K562 (cell line): ENCODE measurements around the gene STEAP3. TPM values are rescaled to one million over a fixed set of nuclear protein-coding genes. Genes with fewer than 3 reads are reported as not detected.
A peak's percentile ranks its signal among the peaks of the same experiment; 100 is the strongest.

ENCODE experiments used
- ATAC-seq: fragments of 200-7000 bp; cut with Tn5 transposase; 3 replicates; pipeline ENCODE4 v1.9.1; 2020; ENCODE audit warnings: moderate library complexity
- BruUV-seq: library from RNA; stranded (reverse); fragments of 400-500 nt; replicated peaks from 2 replicates; lab custom pipeline; 2021; lab: Mats Ljungman, UMichigan
- CTCF ChIA-PET: fragments of 300-600 bp; formaldehyde crosslinking; extraction: SDS; loops from one replicate; lab custom pipeline; 2021; ENCODE audit warnings: low intra/inter-chr PET ratio; lab: Yijun Ruan, JAX
- POLR2A ChIA-PET: fragments of 300-600, 350-650 bp; sonication (Branson Sonifier 250); formaldehyde crosslinking; extraction: SDS; loops from one replicate; lab custom pipeline; 2021; ENCODE audit warnings: antibody characterized with exemption, inconsistent platforms; lab: Yijun Ruan, JAX
- DNase-seq, 4 experiments: peaks; one replicate each; pipeline versions ENCODE4 v3.0.0 to v3.0.0-alpha.2; 2011 to 2018; ENCODE audit warnings: low spot score in 3 of 4, mixed read lengths in 3 of 4; ENCODE audit errors: extremely low read depth in 1 of 4
- FAIRE-seq: peaks from 2 replicates; lab custom pipeline; 2011; peaks lifted over from hg19 to GRCh38; lab: Jason Lieb, UNC
- H2AFZ ChIP-seq: 2 replicates; pipeline ENCODE4 v1.6.0; 2011; ENCODE audit warnings: low read depth, low read length, control low read depth, inconsistent platforms
- H3K27ac ChIP-seq: fragments of 200-600 bp; 3 replicates; pipeline ENCODE4 v1.8.0; 2011; ENCODE audit warnings: low read depth, mild to moderate bottlenecking, control low read depth, inconsistent platforms, low read length, moderate library complexity, mixed read lengths; ENCODE audit errors: extremely low read depth
- H3K27me3 ChIP-seq, 2 experiments: fragments of 300-600 bp in 1 of 2; 2 replicates in 1 of 2; 3 replicates in 1 of 2; pipeline versions ENCODE4 v1.6.0 to v1.8.0; 2011; ENCODE audit warnings: inconsistent platforms in 2 of 2, low read length in 2 of 2, mild to moderate bottlenecking in 1 of 2, mixed read lengths in 1 of 2, moderate library complexity in 1 of 2; ENCODE audit not compliant: control insufficient read depth in 2 of 2, insufficient read depth in 2 of 2
- H3K36me3 ChIP-seq: fragments of 300-600 bp; 3 replicates; pipeline ENCODE4 v1.8.0; 2011; ENCODE audit warnings: mild to moderate bottlenecking, low read length, inconsistent platforms; ENCODE audit not compliant: control insufficient read depth, insufficient read depth
- H3K4me1 ChIP-seq, 2 experiments: fragments of 200-600 bp in 1 of 2; replicated peaks in 1 of 2; 2 replicates in 1 of 2; 3 replicates in 1 of 2; pipeline versions ENCODE4 v1.5.1 to v1.8.0; 2011; ENCODE audit warnings: inconsistent platforms in 2 of 2, low read length in 2 of 2, mild to moderate bottlenecking in 1 of 2, mixed read lengths in 1 of 2, moderate library complexity in 1 of 2; ENCODE audit not compliant: control insufficient read depth in 2 of 2, insufficient read depth in 2 of 2
- H3K4me2 ChIP-seq: 2 replicates; pipeline ENCODE4 v1.6.1; 2011; ENCODE audit warnings: low read length, control low read depth, inconsistent platforms, mixed read lengths; ENCODE audit not compliant: insufficient read depth
- H3K4me3 ChIP-seq: fragments of 200-600 bp; sonication (generic), shearing (Covaris generic); 2 replicates; pipeline ENCODE4 v1.5.1; 2016; ENCODE audit warnings: control low read depth, inconsistent platforms
- H3K79me2 ChIP-seq: fragments of 200-600 bp; 3 replicates; pipeline ENCODE4 v1.8.0; 2011; ENCODE audit warnings: low read length, inconsistent platforms; ENCODE audit not compliant: control insufficient read depth, insufficient read depth
- H3K9ac ChIP-seq, 2 experiments: 2 replicates each; pipeline versions ENCODE4 v1.6.0 to v1.6.1; 2011; ENCODE audit warnings: low read depth in 2 of 2, low read length in 2 of 2, control low read depth in 1 of 2, inconsistent platforms in 1 of 2, mild to moderate bottlenecking in 1 of 2, mixed read lengths in 1 of 2; ENCODE audit not compliant: insufficient read depth in 1 of 2
- H3K9me1 ChIP-seq: one replicate; pipeline ENCODE4 v1.6.0; 2011; ENCODE audit warnings: inconsistent platforms, mild to moderate bottlenecking, low read length, moderate library complexity; ENCODE audit not compliant: control insufficient read depth, insufficient read depth
- H3K9me3 ChIP-seq: replicated peaks from 2 replicates; pipeline ENCODE4 v1.5.1; 2011; ENCODE audit warnings: low read depth, low read length, inconsistent platforms; ENCODE audit not compliant: control insufficient read depth, insufficient read depth
- H4K20me1 ChIP-seq: replicated peaks from 2 replicates; pipeline ENCODE4 v1.6.1; 2011; ENCODE audit warnings: low read length, inconsistent platforms, mixed read lengths; ENCODE audit not compliant: control insufficient read depth, insufficient read depth
- ELF2 ChIP-seq: fragments of 250-450 bp; sonication (Bioruptor Pico); IDR thresholded peaks from 2 replicates; pipeline ENCODE4 v1.5.0; 2021; ENCODE audit warnings: mild to moderate bottlenecking
- MEIS2 ChIP-seq: fragments of 450-650 bp; IDR thresholded peaks from 2 replicates; pipeline ENCODE4 v1.6.1; 2014; ENCODE audit warnings: mild to moderate bottlenecking; ENCODE audit not compliant: partially characterized antibody
- MIER1 ChIP-seq: fragments of 450-650 bp; IDR thresholded peaks from 2 replicates; pipeline ENCODE4 v1.6.1; 2016; ENCODE audit warnings: antibody characterized with exemption, mild to moderate bottlenecking, low read depth
- NCOA6 ChIP-seq: fragments of 450-650 bp; IDR thresholded peaks from 2 replicates; pipeline ENCODE4 v1.6.1; 2017; ENCODE audit warnings: mild to moderate bottlenecking
- POLR2G ChIP-seq: fragments of 200-400 bp; formaldehyde crosslinking; IDR thresholded peaks from 2 replicates; pipeline ENCODE4 v1.6.1; 2017; ENCODE audit warnings: low read depth, mild to moderate bottlenecking, antibody characterized with exemption, low read length, moderate library complexity
- RBBP5 ChIP-seq: fragments of 200-600 bp; sonication (generic); IDR thresholded peaks from 2 replicates; pipeline ENCODE4 v1.6.1; 2012; ENCODE audit warnings: borderline replicate concordance, mild to moderate bottlenecking, low read length, control low read depth, inconsistent platforms; ENCODE audit not compliant: insufficient read depth, poor library complexity, severe bottlenecking
- SAP30 ChIP-seq: fragments of 200-600 bp; sonication (generic); IDR thresholded peaks from 2 replicates; pipeline ENCODE4 v1.6.1; 2012; ENCODE audit warnings: borderline replicate concordance, low read depth, mild to moderate bottlenecking, moderate library complexity, low read length, control low read depth, inconsistent platforms; ENCODE audit not compliant: insufficient read depth, poor library complexity, severe bottlenecking
- SP1 ChIP-seq: sonication (generic); formaldehyde crosslinking; IDR thresholded peaks from 2 replicates; pipeline ENCODE4 v1.8.1; 2022; ENCODE audit warnings: mild to moderate bottlenecking, missing genetic modification reagents
- ZFP30 ChIP-seq: fragments of 250-450 bp; sonication (Bioruptor Pico); IDR thresholded peaks from 2 replicates; pipeline ENCODE4 v1.8.0; 2022; ENCODE audit warnings: moderate library complexity, mild to moderate bottlenecking, inconsistent platforms, borderline replicate concordance
- WGBS: fragments of 100-300 bp; shearing (Covaris generic); methylation state at CpG from one replicate; pipeline ENCODE4 v1.1.6; 2016; ENCODE audit warnings: low coverage, mixed read lengths; ENCODE audit not compliant: insufficient coverage; ENCODE audit errors: missing lambda C conversion rate; 5-methylcytosine and 5-hydroxymethylcytosine counted together
- in situ Hi-C: fragments of 300-500 bp; cut with MboI; formaldehyde crosslinking; loops from 4 replicates; pipeline ENCODE4 v1.15.0; 2018; ENCODE audit warnings: inconsistent platforms, mixed read lengths
- intact Hi-C: fragments of 100-400 bp; cut with micrococcal nuclease; formaldehyde crosslinking; loops from 2 replicates; pipeline ENCODE4 v1.14.2; 2022
- polyA plus RNA-seq, 8 experiments: library from polyadenylated mRNA; depleted of rRNA in 4 of 8; stranded (reverse) in 5 of 8; unstranded in 3 of 8; fragments of >200 nt; fragmentation: Nextera tagmentation in 2 of 8; fragmentation: Illumina TruSeq in 1 of 8; extraction: Ambion mirVana in 2 of 8; extraction: Trizol in 1 of 8; gene quantifications; 2 replicates each; pipeline versions ENCODE4 v1.2.1 to v1.2.3, GENCODE V29; 2011 to 2014; ENCODE audit warnings: inconsistent platforms in 1 of 8, missing spikeins in 1 of 8
- total RNA-seq, 7 experiments: library from RNA; depleted of rRNA in 6 of 7; stranded (reverse); fragments of >200 nt in 6 of 7; fragmentation: Illumina TruSeq in 2 of 7; extraction: Trizol in 2 of 7; gene quantifications; 2 replicates each; pipeline versions ENCODE4 v1.2.1 to v1.2.3, GENCODE V29; 2011 to 2021; ENCODE audit warnings: low replicate concordance in 1 of 7
- TF ChIP-seq, protein P1 (sequence below): fragments of 200-800 bp; sonication (Bioruptor generic); IDR thresholded peaks from 2 replicates; pipeline ENCODE4 v1.6.1; 2016; ENCODE audit warnings: missing genetic modification characterization, missing compliant biosample characterization
- TF ChIP-seq, protein P2 (sequence below): fragments of 450-650 bp; IDR thresholded peaks from 2 replicates; pipeline ENCODE4 v1.6.1; 2016; ENCODE audit warnings: borderline replicate concordance

Gene STEAP3
- total and polyA plus RNA-seq, 9 of the 15 experiments (the other 6 are each of a cell fraction or from before 2014, with no cell fraction given): 1.8 to 31.6 (median 9.0) TPM

DNA sequence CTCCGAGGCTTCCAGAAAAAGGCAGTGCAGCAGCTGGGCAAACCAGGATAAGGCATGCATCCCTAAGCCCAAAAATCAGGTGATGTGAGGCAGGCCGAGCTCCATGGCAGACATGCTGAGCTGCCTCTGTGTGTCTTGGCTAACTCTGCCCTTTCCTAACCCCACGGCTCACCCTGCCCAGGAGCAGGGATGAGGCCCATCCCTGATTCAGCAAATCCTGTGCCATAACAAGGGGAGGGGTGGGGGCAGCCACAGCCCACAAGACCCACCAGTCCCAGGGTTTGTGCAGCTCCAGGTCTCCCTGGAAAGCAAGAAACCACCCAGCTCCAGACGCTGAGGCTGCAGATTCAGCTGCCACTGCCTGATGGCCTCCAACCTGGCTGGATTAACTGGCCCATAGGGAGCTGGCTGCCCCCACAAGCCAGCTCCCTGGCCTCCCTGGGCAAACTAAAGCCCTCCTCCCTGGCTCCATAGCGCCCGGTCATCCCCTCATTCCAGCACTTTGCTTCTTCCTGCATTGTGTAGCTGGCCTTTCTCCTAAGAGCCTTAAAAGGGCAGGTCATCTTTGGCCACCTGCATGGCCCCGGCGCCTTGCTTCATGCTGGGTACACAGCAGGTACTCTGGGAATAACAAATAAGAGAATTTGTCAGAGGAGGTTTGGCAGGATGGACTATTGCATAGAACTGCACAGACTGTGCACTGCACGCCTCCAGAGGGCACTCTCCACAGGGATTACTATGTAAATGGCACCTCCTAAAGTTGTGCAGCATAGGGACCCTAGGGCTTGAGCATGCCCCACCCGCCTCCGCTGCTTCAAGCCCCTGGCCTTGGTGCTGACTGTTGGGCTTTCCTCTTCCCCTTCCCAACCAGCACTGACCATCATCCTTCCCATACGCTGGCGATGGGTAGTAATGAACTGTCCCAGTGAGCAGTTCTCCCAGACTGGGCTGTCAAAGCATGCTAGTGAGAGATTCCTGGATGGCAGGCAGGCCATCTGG, 10.7 kb downstream of the STEAP3 start:
- FAIRE-seq (peak; percentile 63), DNase-seq (peak; percentile 34 to 45 (median 38)), ATAC-seq (peak; percentile 93)
- intact Hi-C loops: no loop called here
- Histone ChIP-seq H3K27ac (no peak overlapping the region), H3K9me1 (no peaks in the 10 kb centered on the region), H4K20me1 (peaks cover 18% of the 10 kb centered on the region), H3K4me3 (no peak overlapping the region), H3K36me3 (peaks cover 7% of the 10 kb centered on the region; the same call in 2 of the 3 replicates), H3K4me1 (peaks cover 0 to 6% of the 10 kb centered on the region in 2 experiments; a peak in 2 of 5 replicates), H3K4me2 (no peak overlapping the region), H3K79me2 (no peaks in the 10 kb centered on the region), H2AFZ (no peak overlapping the region), H3K9me3 (no peaks in the 10 kb centered on the region), H3K27me3 (no peaks in the 10 kb centered on the region), H3K9ac (peak overlapping the region in 1 of 2 experiments; percentile 62; a peak in 1 of 4 replicates)
- POLR2A ChIA-PET: interaction anchor here (0.6 kb wide), 1 partner anchor 41 kb away, joined by 3 read pairs; no protein-coding TSS in a partner anchor
- 72% methylated on average over 11 of the region's 13 CpGs for WGBS
- in situ Hi-C loops: no loop called here
- CTCF ChIA-PET: interaction anchor here (0.6 to 1.7 kb wide), 4 partner anchors 16 to 174 kb away, joined by 3 to 10 read pairs (median 3); no protein-coding TSS in a partner anchor
- no TSS peak for BruUV-seq
- TF ChIP-seq ELF2: no peak
- TF ChIP-seq, protein P1, sequence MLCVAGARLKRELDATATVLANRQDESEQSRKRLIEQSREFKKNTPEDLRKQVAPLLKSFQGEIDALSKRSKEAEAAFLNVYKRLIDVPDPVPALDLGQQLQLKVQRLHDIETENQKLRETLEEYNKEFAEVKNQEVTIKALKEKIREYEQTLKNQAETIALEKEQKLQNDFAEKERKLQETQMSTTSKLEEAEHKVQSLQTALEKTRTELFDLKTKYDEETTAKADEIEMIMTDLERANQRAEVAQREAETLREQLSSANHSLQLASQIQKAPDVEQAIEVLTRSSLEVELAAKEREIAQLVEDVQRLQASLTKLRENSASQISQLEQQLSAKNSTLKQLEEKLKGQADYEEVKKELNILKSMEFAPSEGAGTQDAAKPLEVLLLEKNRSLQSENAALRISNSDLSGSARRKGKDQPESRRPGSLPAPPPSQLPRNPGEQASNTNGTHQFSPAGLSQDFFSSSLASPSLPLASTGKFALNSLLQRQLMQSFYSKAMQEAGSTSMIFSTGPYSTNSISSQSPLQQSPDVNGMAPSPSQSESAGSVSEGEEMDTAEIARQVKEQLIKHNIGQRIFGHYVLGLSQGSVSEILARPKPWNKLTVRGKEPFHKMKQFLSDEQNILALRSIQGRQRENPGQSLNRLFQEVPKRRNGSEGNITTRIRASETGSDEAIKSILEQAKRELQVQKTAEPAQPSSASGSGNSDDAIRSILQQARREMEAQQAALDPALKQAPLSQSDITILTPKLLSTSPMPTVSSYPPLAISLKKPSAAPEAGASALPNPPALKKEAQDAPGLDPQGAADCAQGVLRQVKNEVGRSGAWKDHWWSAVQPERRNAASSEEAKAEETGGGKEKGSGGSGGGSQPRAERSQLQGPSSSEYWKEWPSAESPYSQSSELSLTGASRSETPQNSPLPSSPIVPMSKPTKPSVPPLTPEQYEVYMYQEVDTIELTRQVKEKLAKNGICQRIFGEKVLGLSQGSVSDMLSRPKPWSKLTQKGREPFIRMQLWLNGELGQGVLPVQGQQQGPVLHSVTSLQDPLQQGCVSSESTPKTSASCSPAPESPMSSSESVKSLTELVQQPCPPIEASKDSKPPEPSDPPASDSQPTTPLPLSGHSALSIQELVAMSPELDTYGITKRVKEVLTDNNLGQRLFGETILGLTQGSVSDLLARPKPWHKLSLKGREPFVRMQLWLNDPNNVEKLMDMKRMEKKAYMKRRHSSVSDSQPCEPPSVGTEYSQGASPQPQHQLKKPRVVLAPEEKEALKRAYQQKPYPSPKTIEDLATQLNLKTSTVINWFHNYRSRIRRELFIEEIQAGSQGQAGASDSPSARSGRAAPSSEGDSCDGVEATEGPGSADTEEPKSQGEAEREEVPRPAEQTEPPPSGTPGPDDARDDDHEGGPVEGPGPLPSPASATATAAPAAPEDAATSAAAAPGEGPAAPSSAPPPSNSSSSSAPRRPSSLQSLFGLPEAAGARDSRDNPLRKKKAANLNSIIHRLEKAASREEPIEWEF (CRISPR knock-in tag): no peak
- TF ChIP-seq MEIS2: no peak
- no peak for TF ChIP-seq SAP30
- TF ChIP-seq NCOA6: no peak
- no peak for TF ChIP-seq ZFP30 (CRISPR knock-in tag)
- TF ChIP-seq SP1: no peak
- 0 out of 2 replicates have a peak, but pooled peaks have one; percentile 16 for TF ChIP-seq POLR2G
- TF ChIP-seq, protein P2, sequence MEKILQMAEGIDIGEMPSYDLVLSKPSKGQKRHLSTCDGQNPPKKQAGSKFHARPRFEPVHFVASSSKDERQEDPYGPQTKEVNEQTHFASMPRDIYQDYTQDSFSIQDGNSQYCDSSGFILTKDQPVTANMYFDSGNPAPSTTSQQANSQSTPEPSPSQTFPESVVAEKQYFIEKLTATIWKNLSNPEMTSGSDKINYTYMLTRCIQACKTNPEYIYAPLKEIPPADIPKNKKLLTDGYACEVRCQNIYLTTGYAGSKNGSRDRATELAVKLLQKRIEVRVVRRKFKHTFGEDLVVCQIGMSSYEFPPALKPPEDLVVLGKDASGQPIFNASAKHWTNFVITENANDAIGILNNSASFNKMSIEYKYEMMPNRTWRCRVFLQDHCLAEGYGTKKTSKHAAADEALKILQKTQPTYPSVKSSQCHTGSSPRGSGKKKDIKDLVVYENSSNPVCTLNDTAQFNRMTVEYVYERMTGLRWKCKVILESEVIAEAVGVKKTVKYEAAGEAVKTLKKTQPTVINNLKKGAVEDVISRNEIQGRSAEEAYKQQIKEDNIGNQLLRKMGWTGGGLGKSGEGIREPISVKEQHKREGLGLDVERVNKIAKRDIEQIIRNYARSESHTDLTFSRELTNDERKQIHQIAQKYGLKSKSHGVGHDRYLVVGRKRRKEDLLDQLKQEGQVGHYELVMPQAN: no peak
- peak; percentile 75; the same call in 1 of the 2 replicates for TF ChIP-seq MIER1
- no peak for TF ChIP-seq RBBP5
